GM10248 (cell line): ENCODE results near the gene CHRM2.

Source experiments
- CTCF ChIA-PET: fragments of 300-600 bp; sonication (Branson Sonifier 250); formaldehyde crosslinking; extraction: SDS; loops from one replicate; lab custom pipeline; 2021; ENCODE audit warnings: antibody characterized with exemption; lab: Yijun Ruan, JAX
- POLR2A ChIA-PET: fragments of 350-650 bp; sonication (Branson Sonifier 250); formaldehyde crosslinking; extraction: SDS; loops from one replicate; lab custom pipeline; 2020; ENCODE audit warnings: antibody characterized with exemption; lab: Yijun Ruan, JAX
- DNase-seq: peaks from one replicate; pipeline ENCODE4 v3.0.0; 2012; ENCODE audit errors: extremely low spot score
- CTCF ChIP-seq: IDR thresholded peaks from 2 replicates; pipeline ENCODE4 v1.5.1; 2012; ENCODE audit warnings: mild to moderate bottlenecking, low read depth; ENCODE audit errors: extremely low read depth, missing control alignments, control extremely low read depth

Gene CHRM2

GRCh38 chr7:136911344-136911743 lies 42.9 kb downstream of the CHRM2 start:
- POLR2A ChIA-PET: no interaction called here

GRCh38 chr7:136912339-136912738 lies 43.9 kb downstream of the CHRM2 start:
- POLR2A ChIA-PET: no interaction called here
- DNase-seq: no peak

More at GRCh38 chr7:136911344-136911743, 42.9 kb downstream of the CHRM2 start:
- CTCF ChIA-PET: interaction anchor here (1.3 to 2.0 kb wide), 2 partner anchors 9 kb away, joined by 4 to 5 read pairs; no protein-coding TSS in a partner anchor
- DNase-seq: no peak
- TF ChIP-seq CTCF: no peak

GRCh38 chr7:136914016-136914415 lies 45.6 kb downstream of the CHRM2 start:
- POLR2A ChIA-PET: no interaction called here
- CTCF ChIA-PET: interaction anchor here (1.2 kb wide), 1 partner anchor 17 kb away, joined by 4 read pairs; no protein-coding TSS in a partner anchor
- TF ChIP-seq CTCF: no peak
- no peak for DNase-seq

More at GRCh38 chr7:136912339-136912738, 43.9 kb downstream of the CHRM2 start:
- CTCF ChIA-PET: no interaction called here
- TF ChIP-seq CTCF: no peak

- ChIA-PET CTCF (interaction anchor here (0.9 to 1.5 kb wide), 6 partner anchors 9 to 57 kb away, joined by 3 to 5 read pairs (median 4); no protein-coding TSS in a partner anchor), POLR2A (no interaction called here)
- TF ChIP-seq CTCF: no peak
Observed at GRCh38 chr7:136919820-136920219, 51.4 kb downstream of the CHRM2 start.

GRCh38 chr7:136923111-136923667 lies 54.7 kb downstream of the CHRM2 start:
- ChIA-PET CTCF (no interaction called here), POLR2A (no interaction called here)
- no peak for TF ChIP-seq CTCF
- no peak for DNase-seq

More at GRCh38 chr7:136919820-136920219, 51.4 kb downstream of the CHRM2 start:
- DNase-seq: no peak

- CTCF ChIA-PET: interaction anchor here (1.3 to 1.9 kb wide), 3 partner anchors 14 to 28 kb away, joined by 3 to 6 read pairs (median 4); no protein-coding TSS in a partner anchor
- TF ChIP-seq CTCF: no peak
- no peak for DNase-seq
- POLR2A ChIA-PET: no interaction called here
Observed at GRCh38 chr7:136925044-136925443, 56.6 kb downstream of the CHRM2 start.
